Stimulated activated CD4-positive, alpha-beta T cell treated with anti-CD3 and anti-CD28 coated beads, Interleukin-1b, Interleukin-23, amount 100 ng/mL, for 1 hour (primary cell): Measurements from ENCODE around the gene LRP4.
"Not testable (repeated sequence)": the region's sequence is repeated elsewhere in the genome, so short reads cannot be mapped to it uniquely, and the experiment has no call there.

ENCODE experiments used
- DNase-seq, 2 donors: peaks; one replicate each; pipeline ENCODE4 v3.0.0-alpha.2; 2020; ENCODE audit warnings: low read depth in 2 of 2

LRP4 gene

DNA sequence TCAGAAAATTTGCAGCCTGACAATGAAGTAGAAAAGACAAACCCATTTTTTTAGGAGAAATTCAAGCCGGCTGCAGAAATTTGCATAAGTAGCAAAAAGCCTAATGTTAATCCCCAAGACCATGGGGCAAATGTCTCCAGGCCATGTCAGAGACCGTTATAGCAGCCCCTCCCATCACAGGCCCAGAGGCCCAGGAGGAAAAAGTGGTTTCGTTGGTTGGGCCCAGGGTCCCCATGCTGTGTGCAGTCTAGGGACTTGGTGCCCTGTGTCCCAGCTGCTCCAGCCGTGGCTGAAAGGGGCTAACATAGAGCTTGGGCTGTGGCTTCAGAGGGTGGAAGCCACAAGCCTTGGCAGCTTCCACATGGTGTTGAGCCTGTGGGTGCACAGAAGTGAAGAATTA, 9.6 kb upstream of the LRP4 start:
- DNase-seq = not testable (repeated sequence)

DNA sequence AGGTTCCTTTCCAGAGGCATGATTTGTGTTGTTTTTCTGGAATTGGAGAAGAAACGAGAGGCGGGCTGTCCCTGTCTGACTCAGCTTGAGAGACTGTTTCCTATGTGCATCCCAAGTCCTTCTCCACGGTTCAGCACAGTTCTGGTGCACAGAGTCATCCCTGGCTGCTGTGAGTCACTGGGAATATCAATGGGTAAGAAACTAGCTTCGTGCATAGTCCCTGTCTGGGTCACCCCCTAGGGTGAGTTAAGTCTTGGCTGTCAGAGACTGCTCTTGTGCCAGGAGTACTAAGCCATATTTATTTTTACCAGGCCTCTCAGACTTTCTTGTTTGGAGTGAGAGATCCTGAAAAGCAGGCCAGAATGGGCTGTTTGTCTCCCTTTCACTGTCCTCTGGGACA, 2.4 kb upstream of the LRP4 start:
- DNase-seq = no peak

DNA sequence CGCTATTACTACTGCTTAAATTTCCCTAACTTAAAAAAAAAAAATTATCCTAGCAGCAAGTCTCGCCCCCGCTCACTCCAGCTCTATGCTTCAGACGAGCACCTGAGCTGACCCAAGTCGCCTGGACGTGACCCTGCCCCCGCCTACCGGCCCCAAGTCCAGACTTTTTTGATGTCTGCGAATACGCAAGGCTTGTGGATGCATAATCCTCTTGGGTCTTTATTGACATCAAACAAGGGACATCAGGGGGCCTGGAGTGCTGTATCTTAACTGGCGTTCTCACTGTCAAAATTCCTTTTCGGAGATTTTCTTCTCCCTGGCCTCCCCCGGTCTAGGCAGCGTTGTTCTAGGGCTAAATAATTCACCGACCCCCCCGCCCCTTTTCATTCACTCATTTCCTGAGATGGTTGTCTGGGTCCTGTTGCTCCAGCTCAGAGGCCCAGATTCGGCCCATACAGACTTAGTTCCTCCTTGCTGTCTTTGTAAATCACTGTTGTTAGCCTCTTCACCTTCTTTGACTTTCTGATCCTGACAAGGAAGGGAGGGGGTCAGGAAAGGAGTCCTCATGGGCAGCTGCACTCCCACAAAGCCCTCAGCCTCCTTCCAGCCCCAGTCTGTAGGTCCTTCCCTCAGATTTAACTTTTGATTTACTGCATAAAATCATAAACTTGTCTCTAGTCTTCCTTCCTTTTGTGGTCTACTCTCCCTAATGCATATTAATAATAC, 601 bp upstream of the LRP4 start:
- no peak for DNase-seq

DNA sequence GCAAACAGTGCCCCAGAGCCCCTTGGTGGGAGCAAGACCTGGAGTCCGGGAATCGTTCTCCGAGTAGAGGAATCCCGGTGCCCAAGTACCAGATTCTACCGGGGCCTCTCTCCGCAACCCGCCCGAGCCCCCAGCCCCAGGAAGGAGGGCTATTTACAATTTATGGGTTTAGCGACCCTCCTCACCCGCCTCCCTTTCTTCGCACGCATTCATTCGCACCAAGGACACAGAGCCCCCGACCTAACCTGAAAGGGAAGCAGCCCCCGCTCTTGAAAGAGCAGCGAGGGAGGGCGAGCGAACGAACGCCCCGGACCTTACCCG, 628 bp downstream of the LRP4 start:
- no peak for DNase-seq

DNA sequence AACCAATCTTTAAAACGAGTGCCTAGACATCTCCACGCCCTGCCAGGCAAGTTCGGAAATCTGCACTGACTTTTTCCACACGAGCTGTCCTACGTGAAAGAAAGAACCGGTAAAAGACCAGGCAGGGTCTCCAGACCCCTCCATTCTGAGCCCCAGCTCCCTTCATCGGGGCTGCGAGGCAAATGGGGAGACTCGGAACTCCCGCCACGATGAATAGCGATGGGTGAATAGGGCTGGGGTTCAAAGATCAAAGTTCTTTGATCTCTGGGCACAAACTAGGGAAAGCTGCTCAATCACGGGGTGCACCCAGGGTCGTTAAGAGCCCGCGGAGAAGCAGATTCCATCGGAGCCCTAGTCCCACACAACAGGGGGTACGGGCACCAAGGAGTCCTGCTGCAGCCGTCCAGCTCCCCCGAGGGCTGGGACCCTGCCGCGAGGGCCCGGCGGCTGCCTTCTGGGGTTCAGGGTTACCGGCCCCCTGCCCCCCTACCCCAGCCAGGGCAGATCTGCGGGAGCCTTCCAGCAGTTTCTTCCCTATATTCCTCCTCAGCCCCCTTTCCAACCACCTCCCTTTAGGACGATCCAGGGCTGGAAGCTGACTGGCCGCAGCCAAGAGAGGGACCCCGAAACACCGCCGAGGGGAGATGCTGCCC, 1.1 kb downstream of the LRP4 start:
- DNase-seq = no peak

DNA sequence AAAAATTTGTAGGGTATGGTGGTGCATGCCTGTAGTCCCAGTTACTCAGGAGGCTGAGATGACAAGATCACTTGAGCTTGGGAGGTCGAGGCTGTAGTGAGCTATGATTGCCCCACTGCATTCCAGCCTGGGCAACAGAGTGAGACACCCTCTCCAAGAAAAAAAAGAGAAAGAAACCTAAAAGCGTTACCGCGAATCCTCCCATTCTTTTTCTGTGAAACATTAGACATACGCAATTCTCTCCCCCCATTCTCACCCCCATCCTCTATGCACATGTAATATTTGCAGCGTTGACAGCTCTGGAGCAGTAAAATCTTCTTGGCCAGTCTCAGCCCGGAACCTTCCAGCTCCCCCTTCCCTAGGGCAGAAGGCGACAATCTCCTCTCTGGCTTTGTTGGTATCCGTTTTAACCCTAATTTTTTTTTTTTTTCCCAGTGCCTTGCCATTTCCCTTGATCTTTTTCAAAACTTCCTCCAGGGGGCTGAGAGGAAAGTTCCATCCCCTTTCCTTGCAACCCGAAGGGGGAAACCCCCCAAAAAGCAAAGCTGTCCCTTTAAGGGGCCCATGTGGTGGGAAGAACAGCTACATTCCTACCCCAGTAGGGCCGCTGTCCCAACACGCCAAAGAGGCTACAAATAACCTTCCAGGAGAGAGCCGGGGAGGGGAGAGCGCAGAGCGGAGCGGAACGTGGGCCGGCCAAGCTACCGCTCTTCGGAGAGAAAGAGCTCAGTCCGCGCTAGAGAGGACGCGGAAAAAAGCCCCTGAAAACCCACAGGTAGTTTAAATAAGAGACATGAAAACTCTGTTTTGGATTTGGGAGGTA, 1.9 kb downstream of the LRP4 start:
- DNase-seq = no peak

DNA sequence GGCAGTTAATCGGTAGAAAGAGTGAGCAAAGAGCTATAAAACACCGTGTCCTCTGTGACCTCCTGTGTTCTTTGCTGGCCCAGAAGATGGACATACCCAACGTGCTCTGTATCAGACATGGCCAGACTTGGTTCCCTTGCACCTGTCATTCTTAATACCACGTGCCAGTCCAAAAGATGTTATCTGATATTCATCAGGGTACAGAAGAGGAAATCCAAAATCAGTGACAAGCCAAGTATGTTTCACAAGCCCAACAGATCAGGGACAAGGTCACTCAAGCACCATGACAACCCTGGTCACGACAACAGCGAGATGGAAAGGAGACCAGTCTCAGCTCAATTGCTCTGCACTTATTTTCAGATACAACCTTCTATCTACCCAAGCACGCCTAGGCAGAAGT, 3.4 kb downstream of the LRP4 start:
- no peak for DNase-seq

DNA sequence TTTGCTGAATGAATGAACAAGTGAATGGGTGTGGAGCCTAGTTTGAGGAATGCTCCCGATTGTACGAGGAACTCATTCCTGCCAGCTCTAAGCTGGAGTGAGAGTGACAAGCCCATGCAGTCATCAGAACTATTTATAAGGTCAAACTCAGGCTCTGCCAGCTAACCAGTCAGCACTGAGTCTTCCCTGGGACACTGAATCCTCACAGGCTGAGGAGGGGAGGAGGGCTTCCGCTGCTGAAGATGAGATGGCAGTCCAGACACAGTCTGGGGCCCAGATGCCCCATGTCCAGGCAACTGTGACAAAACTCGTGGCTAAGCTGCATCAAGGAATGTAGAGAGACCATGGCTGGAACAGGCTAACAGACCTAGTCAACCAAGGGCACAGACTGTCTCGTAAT, 4.0 kb downstream of the LRP4 start:
- no peak for DNase-seq

DNA sequence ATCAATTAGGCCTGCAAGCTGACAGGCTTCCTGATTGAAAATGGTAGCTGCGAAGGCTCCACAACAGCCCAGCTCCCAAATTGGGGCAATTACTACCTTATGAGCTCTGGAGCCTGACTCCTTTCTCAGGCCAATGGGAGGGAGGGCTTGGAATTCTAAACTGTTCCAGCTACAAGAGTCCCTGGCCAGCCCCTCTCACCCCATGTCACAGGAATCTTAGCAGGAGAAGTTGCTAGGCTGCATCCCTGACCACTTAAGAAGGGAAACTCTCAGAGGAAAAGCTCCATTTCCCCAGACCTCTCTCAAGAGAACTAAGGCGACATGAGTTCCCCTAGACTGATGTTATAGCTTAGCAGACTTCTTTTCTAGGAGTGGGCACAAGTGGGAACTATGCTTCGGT, 4.9 kb downstream of the LRP4 start:
- DNase-seq = no peak

DNA sequence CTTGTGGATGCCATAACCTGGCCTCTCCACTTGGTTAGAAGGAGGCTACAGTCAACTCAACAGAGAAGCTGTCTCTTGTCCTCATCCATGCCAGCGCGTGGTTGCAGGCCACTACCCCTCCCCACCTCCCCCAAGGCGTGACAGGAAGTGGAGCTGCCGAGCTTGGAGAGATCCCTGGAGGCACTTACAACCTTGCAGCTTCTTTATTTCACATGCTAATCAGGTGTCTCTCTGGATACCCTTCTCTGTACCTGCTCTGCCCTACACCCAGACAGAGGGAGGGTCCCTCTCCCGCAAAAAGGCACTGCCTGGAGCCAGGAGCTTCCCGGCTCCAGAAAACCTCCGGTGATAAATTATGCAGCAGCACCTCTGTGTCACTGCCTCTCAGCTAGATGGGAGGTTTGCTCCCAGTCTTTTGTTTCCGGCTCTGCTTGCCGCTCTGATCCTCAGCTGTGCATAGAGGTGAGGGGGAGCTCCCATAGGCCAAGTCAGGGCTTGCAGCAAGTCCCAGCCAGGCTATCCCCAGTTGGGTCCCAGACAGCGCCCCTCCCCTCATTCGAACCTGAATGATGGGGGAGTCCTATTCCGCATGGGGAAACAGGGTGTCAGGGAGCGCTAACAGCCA, 5.7 kb downstream of the LRP4 start:
- DNase-seq = no peak

DNA sequence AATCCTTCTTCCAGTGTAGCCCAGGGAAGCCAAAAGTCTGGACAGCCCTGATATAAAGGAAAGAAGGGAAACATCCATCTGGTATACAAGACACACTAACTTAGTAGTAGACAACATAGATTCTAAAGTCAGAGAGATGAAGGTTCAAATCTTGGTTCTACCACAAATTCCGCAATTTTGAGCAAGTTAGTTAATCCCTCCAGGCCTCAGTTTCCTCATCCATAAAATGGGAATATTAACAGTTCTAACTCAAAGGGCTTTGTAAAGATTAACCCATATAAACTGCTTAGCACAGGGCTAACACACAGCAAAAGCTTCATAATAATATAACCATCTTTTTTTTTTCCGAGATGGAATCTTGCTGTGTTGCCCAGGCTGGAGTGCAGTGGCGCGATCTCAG, 10.7 kb downstream of the LRP4 start:
- DNase-seq = no peak

DNA sequence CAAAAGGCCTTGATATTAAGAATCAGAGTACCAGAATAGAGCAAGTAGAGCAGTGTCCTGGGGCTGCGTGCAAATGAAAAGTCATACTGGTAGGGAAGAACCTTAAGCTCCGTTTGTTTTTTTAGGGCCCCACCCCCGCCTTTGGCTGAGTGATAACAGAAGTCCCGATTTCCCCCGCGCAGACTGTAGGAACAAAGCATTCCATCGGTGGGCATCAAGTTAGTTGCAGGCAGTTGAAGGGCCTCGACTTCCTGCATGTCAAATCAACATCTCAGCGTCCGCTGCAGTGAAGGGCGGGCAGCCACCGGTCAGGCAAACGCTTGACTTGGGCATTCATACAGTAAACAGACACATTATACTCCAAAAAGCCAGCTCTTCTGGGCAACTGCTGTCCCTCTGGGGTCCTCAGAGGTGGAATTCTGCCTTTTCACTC, 11.7 kb downstream of the LRP4 start:
- no peak for DNase-seq

DNA sequence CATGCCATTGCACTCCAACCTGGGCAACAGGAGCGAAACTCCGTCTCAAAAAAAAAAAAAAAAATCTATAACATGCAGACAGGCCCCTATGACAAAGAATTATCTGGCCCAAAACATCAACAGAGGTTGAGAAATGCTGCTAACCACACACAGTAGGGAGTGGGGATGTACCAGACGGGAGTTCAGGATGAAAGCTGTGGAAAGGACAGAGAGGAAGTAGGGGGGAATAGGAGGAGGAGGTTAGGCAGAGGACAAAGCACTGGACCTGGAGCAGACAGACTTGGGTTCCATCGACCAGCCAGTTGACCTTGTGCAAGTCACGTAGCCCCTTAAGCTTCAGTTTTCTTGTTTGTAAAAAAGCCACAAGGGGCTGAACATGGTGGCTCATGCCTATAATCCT, 12.5 kb downstream of the LRP4 start:
- DNase-seq = no peak

DNA sequence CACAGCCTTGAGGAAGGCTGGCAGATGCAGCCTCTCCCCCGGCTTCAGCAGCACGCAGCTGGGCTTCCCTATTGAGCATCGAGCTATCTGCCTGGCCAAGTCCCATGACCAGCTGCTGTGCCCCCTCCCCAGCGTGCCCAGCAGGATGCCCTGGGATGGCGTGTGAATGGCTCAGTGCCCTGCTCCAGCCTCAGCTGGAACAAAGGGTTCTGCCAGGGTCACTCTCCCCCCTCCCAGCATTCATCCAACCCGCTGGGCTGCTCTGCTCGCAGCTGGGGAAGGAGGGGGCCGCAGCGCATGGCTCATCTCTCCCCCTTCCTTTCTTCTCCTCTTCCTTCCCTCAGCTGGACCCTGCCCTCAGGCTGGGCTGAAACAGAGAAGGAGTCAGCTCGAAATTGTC, 14.5 kb downstream of the LRP4 start:
- no peak for DNase-seq

DNA sequence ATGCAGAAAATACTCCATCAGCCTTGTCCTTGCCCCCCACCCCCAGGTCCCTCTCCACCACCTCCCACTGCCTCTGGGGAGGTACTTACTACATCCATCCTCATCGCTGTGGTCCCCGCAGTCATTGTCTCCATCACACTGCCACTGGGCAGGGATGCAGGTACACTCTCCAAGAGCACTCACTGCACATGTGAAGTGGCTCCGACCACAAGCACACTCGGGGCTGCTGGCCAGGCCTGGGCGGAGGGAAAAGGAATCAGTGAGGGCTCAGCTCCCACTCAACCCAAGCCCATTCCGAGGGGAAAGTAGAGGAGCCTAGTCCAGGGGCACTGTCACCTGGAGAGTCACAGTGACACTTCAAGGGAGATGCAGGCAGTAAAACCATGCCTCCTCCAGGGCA, 15.7 kb downstream of the LRP4 start:
- no peak for DNase-seq

DNA sequence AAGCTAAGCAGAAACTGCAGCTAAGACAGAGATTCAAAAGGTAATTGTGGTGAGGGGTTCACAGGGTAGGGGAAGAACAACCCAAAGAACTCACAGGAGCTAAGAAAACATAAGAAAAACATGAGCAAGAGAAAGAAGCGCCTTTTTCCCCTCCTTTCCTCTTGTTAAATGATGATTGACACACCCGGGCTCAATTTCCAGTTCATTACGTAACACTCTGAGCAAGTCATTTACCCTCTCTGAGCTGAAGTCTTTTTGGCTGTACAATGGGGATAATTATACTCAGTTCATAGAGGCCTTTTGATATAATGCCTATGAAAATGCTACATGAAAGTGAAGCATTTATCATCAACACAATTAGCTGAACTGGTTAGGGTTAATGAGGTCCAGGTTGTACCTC, 17.2 kb downstream of the LRP4 start:
- DNase-seq = no peak

DNA sequence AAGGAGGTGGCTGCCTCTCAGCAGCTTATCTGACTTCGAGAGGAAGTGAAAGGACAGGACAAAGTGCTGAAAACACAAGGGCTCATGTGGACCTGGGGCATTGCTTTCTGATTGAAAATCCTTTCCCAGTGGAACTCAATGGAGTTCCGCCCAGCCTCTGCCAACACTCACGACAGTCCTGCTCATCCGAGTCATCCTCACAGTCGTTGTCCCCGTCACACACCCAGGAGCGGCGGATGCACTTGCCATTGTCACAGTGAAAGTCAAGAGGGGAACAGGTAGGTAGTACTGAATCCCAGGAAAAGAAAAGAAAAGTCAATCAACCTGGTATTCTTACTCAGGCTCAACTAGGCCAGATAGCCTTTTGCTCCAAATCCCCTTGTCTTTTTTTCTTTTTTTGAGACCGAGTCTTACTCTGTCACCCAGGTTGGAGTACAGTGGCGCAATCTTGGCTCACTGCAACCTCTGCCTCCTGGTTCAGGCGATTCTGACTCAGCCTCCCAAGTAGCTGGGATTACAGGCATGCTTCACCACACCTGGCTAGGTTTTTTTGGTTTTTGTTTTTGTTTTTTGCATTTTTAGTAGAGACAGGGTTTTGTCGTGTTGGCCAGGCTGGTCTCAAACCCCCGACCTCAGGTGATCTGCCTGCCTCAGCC, 18.1 kb downstream of the LRP4 start:
- DNase-seq = no peak

DNA sequence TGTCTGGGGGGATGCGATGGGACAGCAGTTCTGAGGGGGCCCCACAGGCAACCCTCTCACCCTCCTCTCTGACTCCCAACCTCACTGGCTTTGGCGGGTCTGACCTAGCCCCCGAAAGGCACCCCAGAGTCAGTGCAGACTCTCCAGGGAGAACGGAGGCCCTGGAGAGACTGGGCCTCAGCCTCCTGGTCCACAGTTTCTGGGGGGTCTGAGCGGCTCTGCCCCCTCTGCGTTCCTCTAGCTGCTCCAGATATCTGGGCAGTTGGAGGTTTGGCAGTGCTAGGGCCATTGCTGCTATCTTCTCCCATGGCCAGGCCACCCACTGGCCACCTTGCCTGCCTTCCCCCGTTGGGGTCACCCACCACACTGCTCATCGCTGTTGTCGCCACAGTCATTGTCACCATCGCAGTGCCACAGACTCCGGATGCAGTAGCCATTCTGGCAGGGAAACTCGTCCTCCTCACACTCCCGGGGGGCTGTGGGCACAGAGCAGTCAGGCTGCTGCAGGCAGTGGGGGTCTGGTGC, 18.8 kb downstream of the LRP4 start:
- DNase-seq = no peak

DNA sequence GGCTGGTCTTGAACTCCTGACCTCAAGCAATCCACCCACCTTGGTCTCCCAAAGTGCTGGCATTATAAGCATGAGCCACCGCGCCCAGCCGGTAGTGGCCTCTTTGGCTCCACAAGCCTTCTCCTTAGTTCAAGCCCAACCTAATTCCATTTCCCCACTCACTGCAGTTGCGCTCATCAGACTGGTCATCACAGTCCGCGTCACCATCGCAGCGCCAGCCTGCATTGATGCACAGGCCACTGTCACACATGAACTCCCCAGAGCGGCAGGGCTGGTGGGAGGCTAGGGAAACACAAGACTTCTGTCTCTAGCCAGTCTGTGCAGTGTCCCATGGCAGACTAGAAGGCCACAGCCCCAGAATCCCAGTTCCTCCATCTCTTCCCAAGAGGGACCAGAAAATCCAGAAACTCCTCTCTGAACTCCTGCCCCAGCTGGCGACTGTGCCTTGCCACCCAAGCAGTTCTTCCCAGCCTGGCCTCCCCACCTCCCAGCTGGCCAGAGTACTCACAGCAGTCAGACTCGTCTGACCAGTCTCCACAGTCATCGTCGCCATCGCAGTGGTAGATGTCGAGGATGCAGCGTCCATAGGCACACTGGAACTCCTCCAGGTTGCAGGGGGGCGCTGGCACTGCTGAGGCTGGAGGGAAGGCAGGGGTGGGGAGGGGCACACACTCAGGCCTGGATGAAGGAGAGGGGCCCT, 19.8 kb downstream of the LRP4 start:
- DNase-seq = no peak

DNA sequence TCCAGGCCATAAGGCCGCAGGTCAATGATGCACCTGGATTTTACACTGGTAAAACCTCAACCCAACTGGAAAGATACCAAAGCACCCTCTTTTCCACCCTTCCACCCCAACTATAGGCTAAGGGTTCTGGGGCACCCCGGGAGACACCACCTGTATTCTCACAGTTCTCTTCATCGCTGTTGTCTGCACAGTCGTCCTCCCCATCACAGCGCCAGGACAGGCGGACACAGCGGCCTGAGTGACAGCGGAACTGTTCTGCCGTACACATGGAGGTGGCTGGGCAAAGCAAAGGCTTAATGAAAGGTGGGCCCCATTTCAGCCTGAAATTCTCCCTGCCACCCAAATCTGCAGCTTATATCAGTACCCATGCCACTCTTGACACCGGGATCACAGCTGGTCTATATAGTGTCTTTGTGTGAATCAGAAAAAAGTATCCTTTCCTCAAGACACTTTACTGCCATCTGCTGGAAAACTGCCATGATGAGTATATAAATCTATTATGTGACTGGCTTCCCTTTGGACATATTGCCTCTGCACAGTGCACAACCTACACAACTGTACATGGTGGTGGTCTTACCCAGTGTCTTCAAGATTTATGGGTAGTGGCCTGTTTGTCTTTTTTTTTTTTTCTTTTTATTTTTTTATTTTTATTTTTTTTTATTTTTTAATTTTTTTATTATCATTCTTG, 21.5 kb downstream of the LRP4 start:
- no peak for DNase-seq

DNA sequence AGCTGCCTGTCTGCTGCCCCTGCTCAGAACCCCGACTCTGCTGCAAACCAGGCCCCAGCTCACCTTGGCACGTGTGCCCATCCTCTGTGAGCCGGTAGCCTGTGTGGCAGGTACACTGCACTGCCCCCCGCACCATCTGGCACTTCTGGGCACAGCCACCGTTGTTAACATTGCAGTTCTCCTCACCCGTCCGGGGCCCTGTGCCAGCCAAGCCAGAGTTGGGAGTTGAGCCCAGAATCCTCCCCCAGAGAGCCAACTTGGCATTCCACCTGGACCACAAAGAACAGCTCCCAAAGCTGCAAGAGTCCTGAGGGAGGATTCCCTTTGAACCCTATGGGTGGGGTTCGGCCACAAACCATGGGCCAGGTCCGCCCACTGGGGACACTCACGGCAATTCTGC, 22.5 kb downstream of the LRP4 start:
- no peak for DNase-seq
